ENCODE data around the gene SAMD4A.

DNA sequence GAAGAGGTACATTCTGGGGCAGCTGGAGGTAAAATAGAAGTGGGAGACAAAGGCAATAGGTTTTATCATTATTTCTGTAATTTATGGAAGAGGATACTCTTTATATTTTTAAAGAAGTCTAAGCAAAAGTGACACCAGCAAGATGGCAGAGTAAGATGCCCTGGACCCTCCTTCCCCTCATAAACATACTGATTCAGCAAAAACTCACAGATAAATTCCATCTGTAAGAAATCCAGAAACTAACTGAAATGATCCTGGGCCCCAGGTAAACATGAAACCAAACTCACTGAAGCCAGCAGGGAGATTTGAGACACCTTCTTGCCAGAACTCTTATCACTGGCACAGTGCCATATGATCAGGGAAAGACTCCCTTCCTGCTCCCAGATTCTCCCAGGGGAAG lies 255.8 kb downstream of the SAMD4A start:
- TF ChIP-seq POLR2A (IDR thresholded peaks at IDR 0.05) (no peak), EP300 (IDR thresholded peaks at IDR 0.05) (no peak)
- TF ChIP-seq, protein P1, sequence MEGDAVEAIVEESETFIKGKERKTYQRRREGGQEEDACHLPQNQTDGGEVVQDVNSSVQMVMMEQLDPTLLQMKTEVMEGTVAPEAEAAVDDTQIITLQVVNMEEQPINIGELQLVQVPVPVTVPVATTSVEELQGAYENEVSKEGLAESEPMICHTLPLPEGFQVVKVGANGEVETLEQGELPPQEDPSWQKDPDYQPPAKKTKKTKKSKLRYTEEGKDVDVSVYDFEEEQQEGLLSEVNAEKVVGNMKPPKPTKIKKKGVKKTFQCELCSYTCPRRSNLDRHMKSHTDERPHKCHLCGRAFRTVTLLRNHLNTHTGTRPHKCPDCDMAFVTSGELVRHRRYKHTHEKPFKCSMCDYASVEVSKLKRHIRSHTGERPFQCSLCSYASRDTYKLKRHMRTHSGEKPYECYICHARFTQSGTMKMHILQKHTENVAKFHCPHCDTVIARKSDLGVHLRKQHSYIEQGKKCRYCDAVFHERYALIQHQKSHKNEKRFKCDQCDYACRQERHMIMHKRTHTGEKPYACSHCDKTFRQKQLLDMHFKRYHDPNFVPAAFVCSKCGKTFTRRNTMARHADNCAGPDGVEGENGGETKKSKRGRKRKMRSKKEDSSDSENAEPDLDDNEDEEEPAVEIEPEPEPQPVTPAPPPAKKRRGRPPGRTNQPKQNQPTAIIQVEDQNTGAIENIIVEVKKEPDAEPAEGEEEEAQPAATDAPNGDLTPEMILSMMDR (IDR thresholded peaks at IDR 0.05), result no peak

Measured in stomach (tissue), 4 donors.